Hepatocyte (in vitro differentiated cells): ENCODE measurements around the gene BROX. TPM values are rescaled to one million over a fixed set of nuclear protein-coding genes. Genes with fewer than 3 reads are reported as not detected.

Experiments used
- DNase-seq: peaks from one replicate; pipeline ENCODE4 v3.0.0-alpha.2; 2016; ENCODE audit warnings: low spot score
- H2AFZ ChIP-seq: fragments of 200-600 bp; sonication (generic); 2 replicates; pipeline ENCODE4 v1.6.0; 2016; ENCODE audit warnings: antibody characterized with exemption, mild to moderate bottlenecking
- H3K27ac ChIP-seq: fragments of 200-600 bp; sonication (generic); 2 replicates; pipeline ENCODE4 v1.5.1; 2016; ENCODE audit warnings: mild to moderate bottlenecking
- H3K27me3 ChIP-seq: fragments of 200-600 bp; sonication (generic); 2 replicates; pipeline ENCODE4 v1.6.1; 2016
- H3K36me3 ChIP-seq: fragments of 200-600 bp; sonication (generic); replicated peaks from 2 replicates; pipeline ENCODE4 v1.5.1; 2016; ENCODE audit warnings: low read depth; ENCODE audit not compliant: insufficient read depth
- H3K4me1 ChIP-seq: fragments of 200-600 bp; sonication (generic); 2 replicates; pipeline ENCODE4 v1.5.1; 2016; ENCODE audit warnings: mild to moderate bottlenecking, moderate library complexity; ENCODE audit not compliant: insufficient read depth
- H3K4me2 ChIP-seq: fragments of 200-600 bp; sonication (generic); 2 replicates; pipeline ENCODE4 v1.6.0; 2016
- H3K4me3 ChIP-seq: fragments of 200-600 bp; sonication (generic); 2 replicates; pipeline ENCODE4 v1.5.1; 2016; ENCODE audit warnings: mild to moderate bottlenecking
- H3K79me2 ChIP-seq: fragments of 200-600 bp; sonication (generic); 2 replicates; pipeline ENCODE4 v1.6.0; 2017; ENCODE audit warnings: mild to moderate bottlenecking
- H3K9me2 ChIP-seq: fragments of 200-600 bp; sonication (generic); replicated peaks from 2 replicates; pipeline ENCODE4 v1.6.0; 2017; ENCODE audit warnings: mild to moderate bottlenecking; ENCODE audit not compliant: insufficient read depth
- H3K9me3 ChIP-seq: fragments of 200-600 bp; sonication (generic); 2 replicates; pipeline ENCODE4 v1.5.1; 2016; ENCODE audit warnings: low read depth, mild to moderate bottlenecking
- H4K20me1 ChIP-seq: fragments of 200-600 bp; sonication (generic); 2 replicates; pipeline ENCODE4 v1.6.0; 2016; ENCODE audit warnings: mild to moderate bottlenecking; ENCODE audit not compliant: insufficient read depth, poor library complexity, severe bottlenecking
- CTCF ChIP-seq: fragments of 200-600 bp; sonication (generic); IDR thresholded peaks from 2 replicates; pipeline ENCODE4 v1.5.1; 2016; ENCODE audit warnings: antibody characterized with exemption, mild to moderate bottlenecking; ENCODE audit not compliant: poor library complexity
- EZH2 ChIP-seq: fragments of 200-600 bp; sonication (generic); IDR thresholded peaks from 2 replicates; pipeline ENCODE4 v1.6.1; 2016; ENCODE audit warnings: antibody characterized with exemption, mild to moderate bottlenecking, borderline replicate concordance
- EZH2phosphoT487 ChIP-seq: fragments of 200-600 bp; sonication (generic); IDR thresholded peaks from one replicate; pipeline ENCODE4 v1.6.1; 2018; ENCODE audit warnings: antibody characterized with exemption, mild to moderate bottlenecking, low read depth, moderate library complexity; ENCODE audit not compliant: unreplicated experiment, severe bottlenecking
- WGBS: methylation state at CpG from one replicate; pipeline ENCODE4 v1.1.6; 2016; ENCODE audit warnings: low lambda C conversion rate; ENCODE audit errors: missing lambda C conversion rate; 5-methylcytosine and 5-hydroxymethylcytosine counted together
- polyA plus RNA-seq: library from polyadenylated mRNA; unstranded; fragments of >200 nt; fragmentation: Nextera tagmentation; extraction: Ambion mirVana; gene quantifications from 2 replicates; pipeline ENCODE4 v1.2.1, GENCODE V29; 2016
- total RNA-seq: library from RNA; depleted of rRNA; stranded (reverse); fragments of >200 nt; gene quantifications from 2 replicates; pipeline ENCODE4 v1.2.3, GENCODE V29; 2014

BROX gene
- total and polyA plus RNA-seq, 2 experiments from 2014 or later = 19.4 to 53.8 TPM

- H2AFZ ChIP-seq = no peak overlapping the region
- H3K9me2 ChIP-seq = no peaks in the 10 kb centered on the region
- DNase-seq = no peak
- no peak overlapping the region for H3K4me3 ChIP-seq
- no peaks in the 10 kb centered on the region for H3K9me3 ChIP-seq
- TF ChIP-seq EZH2phosphoT487 (no peak), CTCF (no peak), EZH2 (no peak)
- H3K27me3 ChIP-seq = no peaks in the 10 kb centered on the region
- no peaks in the 10 kb centered on the region for H3K36me3 ChIP-seq
- H3K27ac ChIP-seq = no peak overlapping the region
- no peaks in the 10 kb centered on the region for H3K79me2 ChIP-seq
- no peak overlapping the region for H3K4me2 ChIP-seq
- H3K4me1 ChIP-seq = no peaks in the 10 kb centered on the region
- H4K20me1 ChIP-seq = no peaks in the 10 kb centered on the region
Observed at GRCh38 chr1:222768592-222768991, 56.2 kb downstream of the BROX start.

GRCh38 chr1:222769181-222769580 lies 56.8 kb downstream of the BROX start:
- no peaks in the 10 kb centered on the region for H3K79me2 ChIP-seq
- no peaks in the 10 kb centered on the region for H3K9me3 ChIP-seq
- no peaks in the 10 kb centered on the region for H3K9me2 ChIP-seq
- no peak for DNase-seq
- no peak overlapping the region for H3K4me3 ChIP-seq
- TF ChIP-seq EZH2phosphoT487 (no peak), CTCF (no peak), EZH2 (no peak)
- no peaks in the 10 kb centered on the region for H3K4me1 ChIP-seq
- no peak overlapping the region for H3K27ac ChIP-seq
- H2AFZ ChIP-seq = no peak overlapping the region
- WGBS = 85% methylated on average over 1 of the region's 1 CpG
- H3K27me3 ChIP-seq = no peaks in the 10 kb centered on the region
- no peaks in the 10 kb centered on the region for H3K36me3 ChIP-seq
- H4K20me1 ChIP-seq = no peaks in the 10 kb centered on the region
- H3K4me2 ChIP-seq = no peak overlapping the region

GRCh38 chr1:222769971-222770620 lies 57.7 kb downstream of the BROX start:
- H3K4me3 ChIP-seq = no peak overlapping the region
- no peaks in the 10 kb centered on the region for H4K20me1 ChIP-seq
- no peak overlapping the region for H3K4me2 ChIP-seq
- H3K4me1 ChIP-seq = no peaks in the 10 kb centered on the region
- TF ChIP-seq EZH2phosphoT487 (no peak), EZH2 (no peak), CTCF (no peak)
- no peaks in the 10 kb centered on the region for H3K9me2 ChIP-seq
- H3K27me3 ChIP-seq = no peaks in the 10 kb centered on the region
- H3K79me2 ChIP-seq = no peaks in the 10 kb centered on the region
- 96% methylated on average over 2 of the region's 2 CpGs for WGBS
- no peak overlapping the region for H3K27ac ChIP-seq
- no peaks in the 10 kb centered on the region for H3K36me3 ChIP-seq
- no peaks in the 10 kb centered on the region for H3K9me3 ChIP-seq
- DNase-seq = no peak
- H2AFZ ChIP-seq = no peak overlapping the region

GRCh38 chr1:222772996-222773379 lies 60.6 kb downstream of the BROX start:
- Histone ChIP-seq H4K20me1 (no peaks in the 10 kb centered on the region), H3K27me3 (no peaks in the 10 kb centered on the region), H2AFZ (no peak overlapping the region), H3K79me2 (no peaks in the 10 kb centered on the region), H3K4me2 (no peak overlapping the region), H3K36me3 (no peaks in the 10 kb centered on the region), H3K4me1 (no peaks in the 10 kb centered on the region), H3K27ac (no peak overlapping the region), H3K4me3 (no peak overlapping the region), H3K9me2 (no peaks in the 10 kb centered on the region), H3K9me3 (no peaks in the 10 kb centered on the region)
- DNase-seq = no peak
- no peak for TF ChIP-seq CTCF
- no peak for TF ChIP-seq EZH2
- no peak for TF ChIP-seq EZH2phosphoT487
- WGBS = 73% methylated on average over 4 of the region's 4 CpGs
